HG03139 (cell line): ENCODE measurements around the gene PXMP2.

Source experiments
- ATAC-seq: cut with Tn5 transposase; IDR thresholded peaks from one replicate; pipeline ENCODE4 v1.9.1; 2021; ENCODE audit not compliant: unreplicated experiment

PXMP2 gene

DNA sequence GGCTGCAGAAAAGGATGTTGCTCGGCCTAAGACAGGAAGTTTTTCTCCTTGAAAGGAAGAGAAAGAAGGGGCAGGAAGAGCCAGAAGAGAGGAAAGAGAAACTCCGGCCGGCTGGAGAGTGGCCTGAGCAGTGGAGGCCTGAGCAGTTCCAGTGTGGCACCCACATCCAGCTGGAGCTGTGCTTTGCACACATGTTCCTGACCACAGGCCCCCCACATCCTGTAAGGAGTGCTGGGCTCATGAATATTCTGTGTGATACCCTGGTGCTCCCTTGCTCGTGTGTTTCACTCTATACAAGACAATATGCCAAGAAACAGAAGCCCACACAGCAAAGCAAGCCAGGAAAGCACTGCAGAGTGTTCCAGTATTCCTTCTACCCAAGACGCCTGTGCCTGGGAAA, 27.3 kb upstream of the PXMP2 start:
- no peak for ATAC-seq

DNA sequence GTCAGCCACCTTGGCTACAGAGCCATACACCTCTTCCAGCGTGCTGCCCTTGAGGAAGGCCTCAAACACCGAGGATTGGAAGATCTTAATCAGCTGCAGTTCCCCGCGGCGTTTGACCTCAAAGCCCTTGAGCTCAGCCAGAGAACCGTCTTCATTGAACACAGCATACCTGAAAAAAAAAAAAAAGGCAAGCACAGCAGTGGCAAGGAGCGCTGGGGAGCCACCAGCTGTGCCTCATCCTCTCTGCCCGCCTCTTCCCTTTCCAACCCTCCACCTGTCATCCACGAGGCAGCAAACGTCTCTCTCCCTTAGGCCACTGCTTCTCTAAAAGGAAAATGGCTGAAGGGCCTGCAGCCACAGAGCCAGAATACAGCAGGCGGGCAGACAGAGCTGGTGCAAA, 26.4 kb upstream of the PXMP2 start:
- ATAC-seq: no peak

DNA sequence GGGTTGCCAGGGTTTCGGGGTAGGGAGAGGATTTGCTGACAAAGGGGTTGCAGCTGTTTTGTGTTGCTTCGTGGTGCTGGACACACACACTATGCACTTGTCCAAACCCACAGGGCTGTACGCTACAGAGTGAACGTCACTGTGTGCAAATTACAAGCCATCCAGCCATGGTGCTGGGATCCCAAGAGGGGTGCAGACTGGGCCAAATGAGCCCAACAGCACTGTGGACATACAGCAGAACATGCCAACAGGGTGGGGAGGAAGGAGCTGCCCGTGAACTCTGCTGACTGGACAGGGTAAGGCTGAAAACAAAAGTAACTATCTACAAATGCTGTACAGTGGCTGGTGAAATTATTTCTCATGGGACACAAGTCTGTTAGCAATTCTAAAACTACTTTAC, 25.4 kb upstream of the PXMP2 start:
- ATAC-seq: no peak

DNA sequence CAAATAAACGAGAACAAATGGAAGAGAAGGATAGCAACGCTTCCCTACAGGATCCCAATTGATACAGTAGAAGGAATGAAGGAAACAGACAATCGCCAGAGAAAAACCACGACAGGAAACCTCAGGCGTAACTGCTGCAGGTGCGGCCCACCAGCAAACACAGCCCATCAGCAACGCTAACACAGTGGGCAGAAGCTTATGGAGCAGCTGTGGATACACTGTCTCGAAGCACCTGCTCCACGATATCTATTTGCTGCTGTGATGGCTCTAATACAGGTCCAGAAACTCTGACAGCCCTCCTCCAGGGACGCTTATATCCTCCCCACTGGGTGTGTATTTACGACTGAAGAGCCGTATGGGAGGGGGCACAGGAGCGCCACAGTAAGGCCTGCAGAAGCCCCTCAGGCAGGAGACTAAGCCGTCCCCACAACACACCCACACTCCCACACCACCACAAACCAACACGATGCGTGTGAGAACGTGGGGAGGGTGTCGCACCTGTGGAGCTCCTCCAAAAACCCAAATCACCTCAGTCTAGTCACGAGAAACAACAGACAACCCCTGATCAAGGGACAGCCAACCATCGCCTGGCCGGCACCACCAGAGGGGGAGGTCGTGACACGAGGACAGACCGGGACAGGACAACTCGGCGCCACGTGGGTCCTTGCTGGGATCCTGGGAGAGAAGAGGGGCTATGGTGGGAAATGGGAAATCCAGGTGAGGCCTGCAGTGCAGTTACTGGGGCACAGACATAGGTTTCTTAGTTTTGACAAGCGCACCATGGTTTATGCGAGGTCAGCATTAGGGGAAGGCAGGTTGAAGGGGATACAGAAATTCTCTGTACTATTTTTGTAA, 24.3 kb upstream of the PXMP2 start:
- no peak for ATAC-seq

DNA sequence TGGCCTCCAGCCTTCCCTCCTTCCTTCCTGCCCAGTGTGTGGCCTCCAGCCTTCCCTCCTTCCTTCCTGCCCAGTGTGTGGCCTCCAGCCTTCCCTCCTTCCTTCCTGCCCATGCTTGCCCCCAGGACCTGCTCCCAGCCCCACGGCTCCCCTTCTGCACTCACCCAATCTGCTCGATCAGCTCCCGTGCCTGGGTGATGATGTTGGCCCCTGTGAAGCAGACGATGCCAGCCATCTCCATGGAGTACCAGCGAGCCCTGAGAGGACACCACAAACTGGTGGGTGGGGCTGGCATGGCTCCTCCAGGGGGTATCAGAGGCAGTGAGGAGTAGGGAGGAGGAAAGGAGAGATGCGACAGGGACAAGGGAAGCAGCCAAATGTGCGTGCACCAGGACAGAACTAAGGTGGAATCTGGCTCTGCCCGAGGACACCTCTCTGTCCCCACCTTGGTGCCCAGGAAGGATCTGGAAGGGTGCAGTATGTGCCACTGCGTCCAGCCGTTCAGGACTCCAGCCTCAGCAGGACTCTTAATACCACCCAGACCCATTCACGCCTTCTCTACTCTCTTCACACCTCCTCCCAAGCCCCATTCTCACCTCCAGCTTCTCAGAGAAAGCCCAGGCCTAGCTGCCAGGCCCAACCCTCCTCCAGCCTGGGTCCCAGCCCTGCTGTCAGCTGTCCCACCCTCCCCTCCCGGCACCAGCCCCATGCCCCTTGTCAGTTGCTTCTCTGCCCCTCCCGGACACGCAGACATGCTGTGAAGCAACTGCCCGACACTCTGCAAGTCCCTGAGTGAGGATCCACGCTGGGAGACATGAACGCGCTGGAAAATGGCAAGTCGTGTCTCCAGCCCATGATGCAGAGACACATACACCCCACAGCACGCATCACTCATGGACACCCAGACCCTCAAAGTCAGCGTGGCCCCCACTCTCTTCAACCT, 22.9 kb upstream of the PXMP2 start:
- ATAC-seq: no peak

DNA sequence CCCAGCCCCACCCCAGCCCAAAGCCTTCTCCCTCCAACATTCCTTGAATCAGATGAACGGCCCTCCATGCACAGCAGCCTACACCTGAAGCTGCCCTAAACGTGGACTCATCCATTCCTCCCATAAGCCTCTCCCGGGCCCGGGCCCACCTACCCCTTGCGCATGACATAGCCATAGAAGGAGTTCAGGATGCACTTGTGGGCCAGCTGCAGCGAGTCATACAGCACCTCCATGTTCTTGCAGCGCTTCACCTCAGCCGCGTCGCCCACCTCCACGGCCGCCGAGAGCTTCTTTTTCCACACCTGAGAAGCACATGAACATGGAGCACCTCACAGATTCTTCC, 22.3 kb upstream of the PXMP2 start:
- no peak for ATAC-seq

DNA sequence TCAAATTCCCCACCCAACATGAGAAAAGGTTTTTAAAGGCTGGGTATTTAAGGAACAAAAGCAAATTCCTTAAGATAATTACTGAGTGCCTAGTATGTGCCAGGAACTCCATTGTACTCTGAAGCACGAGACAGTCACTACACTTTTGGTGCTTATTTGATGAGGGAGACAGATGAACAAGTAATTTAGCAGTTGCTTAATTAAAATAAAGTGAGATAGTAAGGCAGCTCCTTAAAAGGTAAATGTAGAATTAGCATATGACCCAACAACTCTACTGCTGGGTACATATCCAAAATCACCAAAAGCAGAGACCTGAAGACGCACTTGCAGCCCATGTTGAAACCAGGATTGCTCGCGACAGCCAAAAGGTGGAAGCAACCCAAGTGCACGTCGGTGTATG, 21.6 kb upstream of the PXMP2 start:
- ATAC-seq: no peak

DNA sequence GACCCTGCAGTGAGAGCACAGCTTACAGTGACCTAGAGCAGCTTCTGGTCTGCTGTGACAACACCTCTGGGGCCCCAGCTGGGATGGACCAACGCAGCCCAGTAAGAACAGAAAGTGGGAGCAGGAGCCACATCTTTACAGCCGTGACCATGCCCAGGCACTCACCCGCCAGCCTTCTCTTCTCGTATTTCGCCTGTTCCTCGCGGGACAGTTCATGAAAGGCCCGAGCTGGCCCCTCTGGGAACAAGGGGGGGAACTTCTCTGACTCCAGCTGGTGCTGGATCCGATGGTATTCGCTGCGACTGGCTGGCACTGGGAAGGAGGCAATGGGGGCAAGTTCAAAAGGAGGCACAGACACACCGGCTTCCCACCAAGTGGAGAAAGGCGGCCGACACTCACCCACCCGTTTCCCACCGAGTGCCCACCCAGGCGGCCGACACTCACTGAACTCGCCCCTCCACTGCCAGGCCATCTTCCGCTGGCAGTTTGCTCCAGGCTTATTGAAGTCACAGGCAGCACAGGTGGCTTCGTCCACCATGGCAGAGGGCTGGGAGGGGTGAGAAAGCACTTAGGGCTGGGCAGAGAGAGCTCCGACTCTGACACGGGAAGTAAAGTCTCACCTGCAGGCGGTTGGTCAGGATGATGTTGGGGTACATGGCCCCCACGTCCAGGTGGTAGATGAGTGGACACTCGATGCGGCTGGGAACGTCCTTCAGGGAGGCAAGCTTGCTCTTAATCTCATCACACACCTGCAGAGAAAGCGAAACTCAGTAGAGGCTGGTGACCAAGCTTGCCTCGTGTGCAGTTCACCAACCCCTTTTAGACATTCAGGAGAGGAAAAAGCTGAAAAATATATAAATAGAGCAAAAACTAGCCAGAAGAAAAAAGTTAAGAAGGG, 18.9 kb upstream of the PXMP2 start:
- no peak for ATAC-seq

DNA sequence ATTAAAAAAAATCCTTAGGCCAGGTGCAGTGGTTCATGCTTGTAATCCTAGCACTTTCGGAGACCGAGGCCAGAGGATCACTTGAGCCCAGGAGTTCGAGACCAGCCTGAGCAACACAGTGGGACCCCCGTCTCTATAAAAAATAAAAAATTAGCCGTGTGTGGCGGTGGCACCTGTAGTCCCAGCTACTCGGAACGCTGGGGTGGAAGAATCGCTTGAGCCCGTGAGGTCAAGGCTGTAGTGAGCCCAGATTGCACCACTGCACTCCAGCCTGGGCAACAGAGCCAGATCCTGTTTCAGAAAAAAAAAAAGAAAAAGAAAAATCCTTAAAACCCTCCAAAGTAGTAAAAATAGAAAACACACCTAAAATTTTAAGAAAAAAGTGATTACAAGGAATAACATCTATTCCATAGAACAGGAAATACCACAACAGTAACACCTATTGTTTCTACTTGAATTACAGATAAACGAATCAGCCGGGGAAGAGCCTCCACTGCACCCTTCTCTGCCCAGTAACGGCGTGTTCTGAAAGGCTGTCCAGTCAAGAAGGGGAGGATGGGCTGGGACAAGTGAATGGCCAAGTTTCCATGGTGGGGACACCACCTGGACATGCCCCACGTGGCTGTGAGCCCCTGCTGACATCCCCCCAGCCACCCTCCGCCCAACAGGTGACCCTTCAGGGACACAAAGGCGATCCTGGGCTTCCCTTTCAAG, 18.1 kb upstream of the PXMP2 start:
- no peak for ATAC-seq

DNA sequence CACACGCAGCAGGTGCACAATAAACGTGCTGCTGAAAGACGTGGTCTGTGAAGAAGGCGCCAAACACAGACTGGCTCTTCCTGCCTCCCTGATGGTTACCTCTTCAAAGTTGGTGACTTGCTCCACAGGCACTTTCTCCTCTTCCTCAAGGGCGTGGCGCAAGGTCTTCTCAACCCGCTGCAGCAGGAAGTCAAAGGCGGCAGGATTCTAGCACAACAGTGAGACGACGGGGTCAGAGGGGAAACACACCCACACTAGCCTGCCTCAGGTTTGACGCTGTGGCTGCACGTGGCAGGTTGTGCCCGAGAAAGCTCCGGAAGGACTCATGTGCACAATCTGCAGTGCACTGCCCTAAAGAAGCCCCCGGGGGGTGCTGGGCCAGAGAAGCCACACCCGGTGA, 15.3 kb upstream of the PXMP2 start:
- no peak for ATAC-seq

DNA sequence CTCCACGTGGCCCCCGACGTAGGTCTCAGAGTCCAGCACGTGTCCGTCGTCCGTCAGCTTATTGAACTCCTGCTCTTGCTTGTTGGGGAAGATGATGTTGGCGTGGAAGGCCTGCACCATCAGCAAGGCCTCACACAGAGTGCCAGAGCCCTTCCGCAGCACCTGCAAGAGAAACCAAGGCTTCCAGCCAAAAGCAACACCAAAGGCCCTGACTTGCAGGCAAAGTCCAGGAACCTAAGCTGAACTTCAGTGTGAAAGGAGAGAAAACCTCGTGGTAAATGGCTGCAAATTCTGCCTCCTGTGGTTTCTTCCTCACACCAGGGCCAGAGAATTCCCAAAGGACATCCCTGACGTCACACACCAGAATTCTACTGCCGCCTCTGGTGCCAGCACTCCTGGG, 14.7 kb upstream of the PXMP2 start:
- no peak for ATAC-seq

DNA sequence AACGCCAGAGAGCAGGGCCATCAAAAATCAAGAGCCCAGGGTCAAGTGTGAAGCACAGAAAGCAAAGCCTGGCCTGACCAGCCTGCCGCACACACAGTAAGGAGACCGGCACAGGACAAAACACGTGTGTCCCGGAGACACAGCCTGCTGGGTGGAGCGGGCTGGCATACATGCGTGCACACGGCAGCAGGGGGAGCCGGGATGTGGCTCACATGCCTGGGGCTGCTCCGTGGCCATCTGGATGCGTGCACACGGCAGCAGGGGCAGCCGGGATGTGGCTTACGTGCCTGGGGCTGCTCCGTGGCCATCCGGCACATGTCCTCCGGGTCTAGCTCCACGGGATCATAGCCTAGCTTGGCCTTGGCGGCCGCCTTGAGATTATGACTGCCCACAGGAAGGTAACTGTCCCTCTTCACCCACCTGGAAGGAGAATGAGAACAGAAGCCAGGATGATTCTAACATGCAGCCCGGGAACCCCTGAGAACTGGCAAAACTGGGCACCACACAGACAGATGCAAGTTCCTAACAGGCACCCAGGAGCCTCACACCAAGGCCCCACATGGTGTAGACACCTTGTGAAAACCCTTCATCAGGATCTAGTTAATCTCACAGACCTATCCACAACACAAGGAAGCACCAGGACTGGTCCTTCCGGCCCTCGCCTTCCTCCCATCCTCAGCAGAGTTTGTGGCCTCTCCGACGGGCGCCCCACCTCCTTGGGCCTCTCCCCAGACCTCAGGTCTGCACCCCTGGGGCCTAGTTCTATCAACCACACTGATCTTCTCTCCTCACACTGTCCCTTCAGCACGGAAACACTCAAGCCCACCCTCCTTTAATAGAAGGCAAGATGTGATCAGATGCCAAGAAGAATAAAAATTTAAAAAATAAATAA, 13.9 kb upstream of the PXMP2 start:
- no peak for ATAC-seq

DNA sequence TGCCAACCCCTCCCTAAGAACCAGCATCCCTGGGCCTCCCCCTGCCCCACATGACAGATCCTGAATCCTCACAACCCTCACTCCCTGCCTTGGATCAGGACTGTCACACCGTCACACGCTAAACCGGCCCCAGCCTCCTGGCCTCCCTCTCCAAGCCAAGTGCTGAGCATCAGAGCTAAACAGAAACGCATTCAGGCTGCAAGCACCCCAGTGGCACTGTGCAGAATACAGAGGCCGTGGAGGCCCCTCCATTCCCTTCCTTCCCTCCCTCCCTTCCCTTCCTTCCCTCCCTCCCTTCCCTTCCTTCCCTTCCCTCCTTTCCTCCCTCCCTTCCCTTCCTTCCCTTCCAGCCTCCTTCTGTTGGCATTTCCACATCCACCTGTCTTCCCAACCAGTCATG, 12.8 kb upstream of the PXMP2 start:
- no peak for ATAC-seq

DNA sequence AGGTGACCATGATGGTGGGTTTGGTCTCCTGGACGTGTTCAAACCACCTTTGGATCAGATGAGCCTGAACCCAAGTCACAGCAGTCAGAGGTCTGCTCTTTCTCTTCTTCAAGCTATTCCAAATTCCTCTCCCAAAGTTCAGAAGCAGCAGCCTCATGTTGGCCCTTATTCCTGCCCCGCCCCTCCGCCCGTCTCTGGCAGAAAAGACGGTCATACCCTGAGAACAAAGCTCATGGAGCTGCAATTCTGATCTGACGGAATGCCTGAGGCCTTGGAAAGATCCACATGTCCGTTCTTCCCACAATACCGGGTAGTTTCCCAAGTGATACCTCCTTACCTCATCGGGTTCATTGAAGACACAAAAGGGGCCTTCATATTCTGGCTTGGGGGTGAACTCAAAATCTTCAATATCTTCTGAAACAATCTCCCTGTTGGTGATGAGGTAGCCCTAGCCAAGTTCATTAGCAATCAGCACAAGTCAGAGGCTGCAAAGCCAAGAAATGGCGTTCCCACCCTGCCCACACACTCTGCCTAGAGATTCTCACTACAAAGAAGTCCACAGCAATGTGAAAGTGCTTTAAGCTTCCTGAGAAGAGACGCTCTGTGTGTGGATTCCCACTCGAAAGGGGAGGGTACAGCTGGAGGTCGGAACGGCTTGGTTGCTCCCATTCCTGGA, 11.5 kb upstream of the PXMP2 start:
- no peak for ATAC-seq

DNA sequence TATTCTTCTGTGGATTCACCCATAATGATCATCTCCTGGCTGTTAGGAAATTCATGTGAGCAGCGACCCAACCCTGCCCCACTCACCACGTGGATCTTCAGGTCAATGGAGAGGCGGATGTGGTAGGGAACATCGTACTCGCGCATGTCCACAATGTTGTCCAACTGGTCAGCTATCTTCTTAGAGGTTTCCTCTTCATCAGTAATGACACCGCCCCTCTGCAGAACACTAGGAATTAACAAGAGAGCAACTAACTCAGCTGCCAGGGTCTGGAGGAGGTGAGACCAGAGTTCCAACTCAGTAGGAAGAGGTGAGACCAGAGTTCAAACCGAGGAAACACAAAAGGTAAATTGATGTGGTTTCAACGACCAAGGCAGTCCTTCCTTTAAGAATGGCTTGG, 9.9 kb upstream of the PXMP2 start:
- no peak for ATAC-seq

DNA sequence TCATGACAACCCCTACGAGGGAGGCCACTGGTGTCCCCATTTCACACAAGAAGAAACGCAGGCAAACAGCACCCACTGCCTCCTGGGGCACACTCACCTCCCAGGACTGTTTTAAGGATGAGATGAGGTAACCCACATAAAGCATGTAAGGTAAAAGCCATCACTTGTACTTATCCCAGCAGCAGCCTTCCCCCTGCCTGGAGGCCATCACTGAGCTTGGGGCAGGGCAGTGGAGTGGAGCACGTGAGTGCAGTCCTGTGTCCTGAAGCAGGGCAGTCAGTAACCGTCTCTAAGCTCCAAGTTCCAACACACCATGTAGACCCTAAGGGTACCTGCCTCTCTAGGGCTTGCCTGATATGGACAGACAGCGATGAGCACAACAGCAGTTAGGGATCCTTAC, 2.0 kb upstream of the PXMP2 start:
- ATAC-seq: no peak

DNA sequence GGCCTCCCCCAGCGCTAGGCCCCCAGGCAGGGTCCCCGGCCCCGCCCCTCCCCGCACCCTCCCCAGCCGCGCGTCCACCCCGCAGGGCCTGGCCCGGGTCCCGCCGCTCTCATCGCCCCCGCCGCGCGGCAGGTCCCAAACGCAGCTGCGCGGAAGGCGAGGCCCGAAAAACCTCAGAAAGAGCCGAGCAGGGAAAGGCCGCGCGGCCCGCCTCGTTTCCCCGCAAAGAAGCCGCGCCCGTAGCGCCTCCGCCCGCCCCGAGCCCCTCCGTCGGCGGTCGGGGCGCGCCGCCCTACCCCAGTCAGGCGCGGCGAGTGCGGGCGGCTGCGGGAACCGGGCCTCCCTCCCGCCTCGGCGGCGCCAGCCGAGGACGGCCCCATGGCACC, 569 bp upstream of the PXMP2 start:
- peak; percentile 22 for ATAC-seq

DNA sequence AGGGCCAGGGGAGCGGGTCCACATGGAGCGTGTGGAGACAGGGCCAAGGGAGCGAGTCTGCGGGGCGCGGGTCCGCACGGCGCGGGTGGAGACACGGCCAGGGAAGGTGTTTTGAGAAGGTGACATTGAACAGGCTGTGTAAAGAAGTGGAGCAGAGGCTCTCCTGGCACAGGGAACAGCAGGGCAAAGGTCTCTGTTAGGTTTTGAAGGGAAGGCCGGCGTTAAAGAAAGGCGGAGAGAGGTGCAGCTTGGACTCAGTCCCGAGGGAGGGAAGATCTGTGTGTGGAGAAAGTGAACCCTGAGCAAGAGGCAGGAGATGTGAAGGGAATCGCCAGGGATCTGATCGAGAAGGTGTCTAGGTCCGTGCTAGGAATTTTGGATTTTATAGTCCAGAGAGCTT, 1.8 kb downstream of the PXMP2 start:
- no peak for ATAC-seq

DNA sequence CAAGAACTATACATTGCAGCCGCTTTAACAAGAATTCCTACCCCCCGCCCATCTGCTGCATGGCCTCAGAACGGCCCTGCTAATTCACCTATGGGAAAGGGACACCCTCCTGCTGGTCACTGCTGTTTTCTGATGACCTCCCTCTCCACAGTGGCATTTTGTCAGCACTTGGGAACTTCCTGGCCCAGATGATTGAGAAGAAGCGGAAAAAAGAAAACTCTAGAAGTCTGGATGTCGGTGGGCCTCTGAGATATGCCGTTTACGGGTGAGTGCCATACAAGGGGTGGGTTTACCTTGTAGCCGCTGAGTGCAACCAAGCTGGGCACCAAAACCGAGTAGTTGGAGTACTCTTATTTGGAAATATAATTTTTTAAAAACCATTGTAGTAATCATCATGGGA, 2.7 kb downstream of the PXMP2 start:
- ATAC-seq: no peak
